K562 (cell line): ENCODE results near the gene ERCC6L. TPM values are rescaled to one million over a fixed set of nuclear protein-coding genes. Genes with fewer than 3 reads are reported as not detected.

Experiments
- ATAC-seq: fragments of 200-7000 bp; cut with Tn5 transposase; 3 replicates; pipeline ENCODE4 v1.9.1; 2020; ENCODE audit warnings: moderate library complexity
- BruUV-seq: library from RNA; stranded (reverse); fragments of 400-500 nt; replicated peaks from 2 replicates; lab custom pipeline; 2021; lab: Mats Ljungman, UMichigan
- CTCF ChIA-PET: fragments of 300-600 bp; formaldehyde crosslinking; extraction: SDS; loops from one replicate; lab custom pipeline; 2021; ENCODE audit warnings: low intra/inter-chr PET ratio; lab: Yijun Ruan, JAX
- POLR2A ChIA-PET: fragments of 300-600, 350-650 bp; sonication (Branson Sonifier 250); formaldehyde crosslinking; extraction: SDS; loops from one replicate; lab custom pipeline; 2021; ENCODE audit warnings: antibody characterized with exemption, inconsistent platforms; lab: Yijun Ruan, JAX
- DNase-seq, 4 experiments: peaks; one replicate each; pipeline versions ENCODE4 v3.0.0 to v3.0.0-alpha.2; 2011 to 2018; ENCODE audit warnings: low spot score in 3 of 4, mixed read lengths in 3 of 4; ENCODE audit errors: extremely low read depth in 1 of 4
- FAIRE-seq: peaks from 2 replicates; lab custom pipeline; 2011; peaks lifted over from hg19 to GRCh38; lab: Jason Lieb, UNC
- H2AFZ ChIP-seq: 2 replicates; pipeline ENCODE4 v1.6.0; 2011; ENCODE audit warnings: low read depth, low read length, control low read depth, inconsistent platforms
- H3K27ac ChIP-seq: fragments of 200-600 bp; 3 replicates; pipeline ENCODE4 v1.8.0; 2011; ENCODE audit warnings: low read depth, mild to moderate bottlenecking, control low read depth, inconsistent platforms, low read length, moderate library complexity, mixed read lengths; ENCODE audit errors: extremely low read depth
- H3K27me3 ChIP-seq, 2 experiments: fragments of 300-600 bp in 1 of 2; 2 replicates in 1 of 2; 3 replicates in 1 of 2; pipeline versions ENCODE4 v1.6.0 to v1.8.0; 2011; ENCODE audit warnings: inconsistent platforms in 2 of 2, low read length in 2 of 2, mild to moderate bottlenecking in 1 of 2, mixed read lengths in 1 of 2, moderate library complexity in 1 of 2; ENCODE audit not compliant: control insufficient read depth in 2 of 2, insufficient read depth in 2 of 2
- H3K36me3 ChIP-seq: fragments of 300-600 bp; 3 replicates; pipeline ENCODE4 v1.8.0; 2011; ENCODE audit warnings: mild to moderate bottlenecking, low read length, inconsistent platforms; ENCODE audit not compliant: control insufficient read depth, insufficient read depth
- H3K4me1 ChIP-seq, 2 experiments: fragments of 200-600 bp in 1 of 2; replicated peaks in 1 of 2; 2 replicates in 1 of 2; 3 replicates in 1 of 2; pipeline versions ENCODE4 v1.5.1 to v1.8.0; 2011; ENCODE audit warnings: inconsistent platforms in 2 of 2, low read length in 2 of 2, mild to moderate bottlenecking in 1 of 2, mixed read lengths in 1 of 2, moderate library complexity in 1 of 2; ENCODE audit not compliant: control insufficient read depth in 2 of 2, insufficient read depth in 2 of 2
- H3K4me2 ChIP-seq: 2 replicates; pipeline ENCODE4 v1.6.1; 2011; ENCODE audit warnings: low read length, control low read depth, inconsistent platforms, mixed read lengths; ENCODE audit not compliant: insufficient read depth
- H3K4me3 ChIP-seq: fragments of 200-600 bp; sonication (generic), shearing (Covaris generic); 2 replicates; pipeline ENCODE4 v1.5.1; 2016; ENCODE audit warnings: control low read depth, inconsistent platforms
- H3K79me2 ChIP-seq: fragments of 200-600 bp; 3 replicates; pipeline ENCODE4 v1.8.0; 2011; ENCODE audit warnings: low read length, inconsistent platforms; ENCODE audit not compliant: control insufficient read depth, insufficient read depth
- H3K9ac ChIP-seq, 2 experiments: 2 replicates each; pipeline versions ENCODE4 v1.6.0 to v1.6.1; 2011; ENCODE audit warnings: low read depth in 2 of 2, low read length in 2 of 2, control low read depth in 1 of 2, inconsistent platforms in 1 of 2, mild to moderate bottlenecking in 1 of 2, mixed read lengths in 1 of 2; ENCODE audit not compliant: insufficient read depth in 1 of 2
- H3K9me1 ChIP-seq: one replicate; pipeline ENCODE4 v1.6.0; 2011; ENCODE audit warnings: inconsistent platforms, mild to moderate bottlenecking, low read length, moderate library complexity; ENCODE audit not compliant: control insufficient read depth, insufficient read depth
- H3K9me3 ChIP-seq: replicated peaks from 2 replicates; pipeline ENCODE4 v1.5.1; 2011; ENCODE audit warnings: low read depth, low read length, inconsistent platforms; ENCODE audit not compliant: control insufficient read depth, insufficient read depth
- H4K20me1 ChIP-seq: replicated peaks from 2 replicates; pipeline ENCODE4 v1.6.1; 2011; ENCODE audit warnings: low read length, inconsistent platforms, mixed read lengths; ENCODE audit not compliant: control insufficient read depth, insufficient read depth
- CREB3 ChIP-seq: fragments of 450-650 bp; conservative IDR thresholded peaks from 2 replicates; pipeline ENCODE4 v1.6.1; 2016; ENCODE audit warnings: missing genetic modification characterization, low read depth, mild to moderate bottlenecking, missing compliant biosample characterization, moderate library complexity
- EZH2 ChIP-seq: IDR thresholded peaks from 2 replicates; pipeline ENCODE4 v1.6.1; 2012; ENCODE audit warnings: low read depth, mild to moderate bottlenecking, inconsistent platforms, low read length, borderline replicate concordance
- FIP1L1 ChIP-seq: fragments of 200-400 bp; formaldehyde crosslinking; IDR thresholded peaks from 2 replicates; pipeline ENCODE4 v1.6.1; 2018; ENCODE audit warnings: mild to moderate bottlenecking, low read depth, low read length; ENCODE audit not compliant: poor library complexity, severe bottlenecking
- KDM4B ChIP-seq, 2 experiments: fragments of 450-650 bp in 1 of 2; sonication (generic) in 1 of 2; IDR thresholded peaks; 2 replicates each; pipeline ENCODE4 v1.6.1; 2016 to 2017; ENCODE audit warnings: borderline replicate concordance in 2 of 2, antibody characterized with exemption in 1 of 2, low read depth in 1 of 2, mild to moderate bottlenecking in 1 of 2
- NFE2 ChIP-seq: IDR thresholded peaks from 2 replicates; pipeline ENCODE4 v1.6.1; 2014; ENCODE audit warnings: antibody characterized with exemption, low read depth
- NUFIP1 ChIP-seq: fragments of 450-650 bp; IDR thresholded peaks from 2 replicates; pipeline ENCODE4 v1.6.1; 2018; ENCODE audit not compliant: partially characterized antibody
- PCBP2 ChIP-seq: fragments of 200-400 bp; formaldehyde crosslinking; IDR thresholded peaks from 2 replicates; pipeline ENCODE4 v1.6.1; 2018; ENCODE audit warnings: low read length, low read depth, mild to moderate bottlenecking, moderate library complexity; ENCODE audit not compliant: poor library complexity, severe bottlenecking
- ZNF140 ChIP-seq: fragments of 250-450 bp; sonication (Bioruptor Pico); IDR thresholded peaks from 2 replicates; pipeline ENCODE4 v1.8.0; 2021; ENCODE audit warnings: moderate library complexity, mild to moderate bottlenecking, inconsistent platforms
- ZNF561 ChIP-seq: fragments of 450-650 bp; formaldehyde crosslinking; conservative IDR thresholded peaks from 2 replicates; pipeline ENCODE4 v1.4.0; 2020; ENCODE audit warnings: mild to moderate bottlenecking, moderate library complexity
- in situ Hi-C: fragments of 300-500 bp; cut with MboI; formaldehyde crosslinking; loops from 4 replicates; pipeline ENCODE4 v1.15.0; 2018; ENCODE audit warnings: inconsistent platforms, mixed read lengths
- intact Hi-C: fragments of 100-400 bp; cut with micrococcal nuclease; formaldehyde crosslinking; loops from 2 replicates; pipeline ENCODE4 v1.14.2; 2022
- polyA plus RNA-seq, 8 experiments: library from polyadenylated mRNA; depleted of rRNA in 4 of 8; stranded (reverse) in 5 of 8; unstranded in 3 of 8; fragments of >200 nt; fragmentation: Nextera tagmentation in 2 of 8; fragmentation: Illumina TruSeq in 1 of 8; extraction: Ambion mirVana in 2 of 8; extraction: Trizol in 1 of 8; gene quantifications; 2 replicates each; pipeline versions ENCODE4 v1.2.1 to v1.2.3, GENCODE V29; 2011 to 2014; ENCODE audit warnings: inconsistent platforms in 1 of 8, missing spikeins in 1 of 8
- total RNA-seq, 7 experiments: library from RNA; depleted of rRNA in 6 of 7; stranded (reverse); fragments of >200 nt in 6 of 7; fragmentation: Illumina TruSeq in 2 of 7; extraction: Trizol in 2 of 7; gene quantifications; 2 replicates each; pipeline versions ENCODE4 v1.2.1 to v1.2.3, GENCODE V29; 2011 to 2021; ENCODE audit warnings: low replicate concordance in 1 of 7
- TF ChIP-seq, protein P1 (sequence below): sonication (generic); formaldehyde crosslinking; IDR thresholded peaks from 2 replicates; pipeline ENCODE4 v1.9.0; 2022; ENCODE audit warnings: mild to moderate bottlenecking, missing genetic modification reagents
- TF ChIP-seq, protein P2 (sequence below): sonication (generic); formaldehyde crosslinking; IDR thresholded peaks from 2 replicates; pipeline ENCODE4 v1.8.1; 2022; ENCODE audit warnings: missing genetic modification reagents
- TF ChIP-seq, protein P3 (sequence below), 3 experiments: fragments of 200-800 bp in 1 of 3; fragments of 250-450 bp in 1 of 3; fragments of 450-650 bp in 1 of 3; sonication (Bioruptor Pico) in 1 of 3; sonication (Bioruptor generic) in 1 of 3; formaldehyde crosslinking in 1 of 3; IDR thresholded peaks; 2 replicates each; pipeline versions ENCODE4 v1.6.1 to v1.8.0; 2016 to 2022; ENCODE audit warnings: mild to moderate bottlenecking in 2 of 3, missing genetic modification characterization in 2 of 3, missing compliant biosample characterization in 1 of 3, moderate library complexity in 1 of 3
- TF ChIP-seq, protein P4 (sequence below): fragments of 250-450 bp; sonication (Bioruptor Pico); IDR thresholded peaks from 2 replicates; pipeline ENCODE4 v1.5.0; 2022; ENCODE audit warnings: mild to moderate bottlenecking

The ERCC6L gene
- total and polyA plus RNA-seq, 9 of the 15 experiments (the other 6 are each of a cell fraction or from before 2014, with no cell fraction given) = 6.4 to 17.4 (median 11.9) TPM

DNA sequence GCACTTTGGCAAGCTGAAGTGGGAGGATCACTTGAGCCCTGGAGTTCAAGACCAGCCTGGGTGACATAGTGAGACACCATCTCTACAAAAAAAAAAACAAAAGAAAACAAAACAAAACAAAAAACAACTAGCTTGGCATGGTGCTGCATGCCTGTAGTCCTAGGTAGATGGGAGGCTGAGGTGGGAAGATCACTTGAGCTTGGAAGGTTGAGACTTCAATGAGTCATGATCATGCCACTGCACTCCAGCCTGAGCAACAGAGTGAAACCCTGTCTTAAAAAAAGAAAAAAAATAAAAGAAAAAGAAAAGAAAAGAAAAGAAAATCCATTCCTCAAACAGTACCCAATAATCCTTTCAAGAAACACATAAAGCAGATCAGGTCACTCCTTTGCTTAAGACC lies 14.9 kb upstream of the ERCC6L start:
- Histone ChIP-seq H3K4me3 (no peak overlapping the region), H4K20me1 (no peaks in the 10 kb centered on the region), H3K27me3 (peaks cover 0 to 5% of the 10 kb centered on the region in 2 experiments; a peak in 1 of 5 replicates), H3K4me2 (no peak overlapping the region), H3K36me3 (no peaks in the 10 kb centered on the region), H3K9me1 (no peaks in the 10 kb centered on the region), H3K9ac (no peak overlapping the region), H3K27ac (no peak overlapping the region), H3K9me3 (no peaks in the 10 kb centered on the region), H3K4me1 (no peaks in the 10 kb centered on the region; a peak in 2 of 5 replicates), H3K79me2 (no peaks in the 10 kb centered on the region), H2AFZ (no peak overlapping the region)
- ATAC-seq (no peak), FAIRE-seq (no peak), DNase-seq (no peak)
- intact Hi-C loops (no loop called here), in situ Hi-C loops (no loop called here)
- BruUV-seq = no TSS peak
- CTCF ChIA-PET = no interaction called here
- POLR2A ChIA-PET = interaction anchor here (0.9 to 1.7 kb wide), 2 partner anchors 10 to 23 kb away, joined by 3 to 6 read pairs; partner anchors contain the start of gene RPS4X
- TF ChIP-seq ZNF561 = no peak
- TF ChIP-seq, protein P1, sequence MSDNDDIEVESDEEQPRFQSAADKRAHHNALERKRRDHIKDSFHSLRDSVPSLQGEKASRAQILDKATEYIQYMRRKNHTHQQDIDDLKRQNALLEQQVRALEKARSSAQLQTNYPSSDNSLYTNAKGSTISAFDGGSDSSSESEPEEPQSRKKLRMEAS = no peak
- no peak for TF ChIP-seq NUFIP1
- TF ChIP-seq, protein P2, sequence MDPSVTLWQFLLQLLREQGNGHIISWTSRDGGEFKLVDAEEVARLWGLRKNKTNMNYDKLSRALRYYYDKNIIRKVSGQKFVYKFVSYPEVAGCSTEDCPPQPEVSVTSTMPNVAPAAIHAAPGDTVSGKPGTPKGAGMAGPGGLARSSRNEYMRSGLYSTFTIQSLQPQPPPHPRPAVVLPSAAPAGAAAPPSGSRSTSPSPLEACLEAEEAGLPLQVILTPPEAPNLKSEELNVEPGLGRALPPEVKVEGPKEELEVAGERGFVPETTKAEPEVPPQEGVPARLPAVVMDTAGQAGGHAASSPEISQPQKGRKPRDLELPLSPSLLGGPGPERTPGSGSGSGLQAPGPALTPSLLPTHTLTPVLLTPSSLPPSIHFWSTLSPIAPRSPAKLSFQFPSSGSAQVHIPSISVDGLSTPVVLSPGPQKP (CRISPR knock-in tag) = no peak
- no peak for TF ChIP-seq NFE2
- no peak for TF ChIP-seq ZNF140
- TF ChIP-seq EZH2 = no peak
- no peak for TF ChIP-seq FIP1L1
- TF ChIP-seq PCBP2 = no peak
- TF ChIP-seq, protein P3, sequence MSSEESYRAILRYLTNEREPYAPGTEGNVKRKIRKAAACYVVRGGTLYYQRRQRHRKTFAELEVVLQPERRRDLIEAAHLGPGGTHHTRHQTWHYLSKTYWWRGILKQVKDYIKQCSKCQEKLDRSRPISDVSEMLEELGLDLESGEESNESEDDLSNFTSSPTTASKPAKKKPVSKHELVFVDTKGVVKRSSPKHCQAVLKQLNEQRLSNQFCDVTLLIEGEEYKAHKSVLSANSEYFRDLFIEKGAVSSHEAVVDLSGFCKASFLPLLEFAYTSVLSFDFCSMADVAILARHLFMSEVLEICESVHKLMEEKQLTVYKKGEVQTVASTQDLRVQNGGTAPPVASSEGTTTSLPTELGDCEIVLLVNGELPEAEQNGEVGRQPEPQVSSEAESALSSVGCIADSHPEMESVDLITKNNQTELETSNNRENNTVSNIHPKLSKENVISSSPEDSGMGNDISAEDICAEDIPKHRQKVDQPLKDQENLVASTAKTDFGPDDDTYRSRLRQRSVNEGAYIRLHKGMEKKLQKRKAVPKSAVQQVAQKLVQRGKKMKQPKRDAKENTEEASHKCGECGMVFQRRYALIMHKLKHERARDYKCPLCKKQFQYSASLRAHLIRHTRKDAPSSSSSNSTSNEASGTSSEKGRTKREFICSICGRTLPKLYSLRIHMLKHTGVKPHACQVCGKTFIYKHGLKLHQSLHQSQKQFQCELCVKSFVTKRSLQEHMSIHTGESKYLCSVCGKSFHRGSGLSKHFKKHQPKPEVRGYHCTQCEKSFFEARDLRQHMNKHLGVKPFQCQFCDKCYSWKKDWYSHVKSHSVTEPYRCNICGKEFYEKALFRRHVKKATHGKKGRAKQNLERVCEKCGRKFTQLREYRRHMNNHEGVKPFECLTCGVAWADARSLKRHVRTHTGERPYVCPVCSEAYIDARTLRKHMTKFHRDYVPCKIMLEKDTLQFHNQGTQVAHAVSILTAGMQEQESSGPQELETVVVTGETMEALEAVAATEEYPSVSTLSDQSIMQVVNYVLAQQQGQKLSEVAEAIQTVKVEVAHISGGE (CRISPR knock-in tag; IDR thresholded peaks at IDR 0.05) = no peak
- TF ChIP-seq, protein P4, sequence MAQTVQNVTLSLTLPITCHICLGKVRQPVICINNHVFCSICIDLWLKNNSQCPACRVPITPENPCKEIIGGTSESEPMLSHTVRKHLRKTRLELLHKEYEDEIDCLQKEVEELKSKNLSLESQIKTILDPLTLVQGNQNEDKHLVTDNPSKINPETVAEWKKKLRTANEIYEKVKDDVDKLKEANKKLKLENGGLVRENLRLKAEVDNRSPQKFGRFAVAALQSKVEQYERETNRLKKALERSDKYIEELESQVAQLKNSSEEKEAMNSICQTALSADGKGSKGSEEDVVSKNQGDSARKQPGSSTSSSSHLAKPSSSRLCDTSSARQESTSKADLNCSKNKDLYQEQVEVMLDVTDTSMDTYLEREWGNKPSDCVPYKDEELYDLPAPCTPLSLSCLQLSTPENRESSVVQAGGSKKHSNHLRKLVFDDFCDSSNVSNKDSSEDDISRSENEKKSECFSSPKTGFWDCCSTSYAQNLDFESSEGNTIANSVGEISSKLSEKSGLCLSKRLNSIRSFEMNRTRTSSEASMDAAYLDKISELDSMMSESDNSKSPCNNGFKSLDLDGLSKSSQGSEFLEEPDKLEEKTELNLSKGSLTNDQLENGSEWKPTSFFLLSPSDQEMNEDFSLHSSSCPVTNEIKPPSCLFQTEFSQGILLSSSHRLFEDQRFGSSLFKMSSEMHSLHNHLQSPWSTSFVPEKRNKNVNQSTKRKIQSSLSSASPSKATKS (CRISPR knock-in tag) = no peak
- TF ChIP-seq KDM4B (IDR thresholded peaks at IDR 0.05; ENCODE audit: borderline replicate concordance in 2 of 2, low read depth in 1 of 2) = no peak
- no peak for TF ChIP-seq CREB3 (tag)
